Measurements from ENCODE around the gene METTL5. TPM values are rescaled to one million over a fixed set of nuclear protein-coding genes. Genes with fewer than 3 reads are reported as not detected.

The METTL5 gene
- total RNA-seq, 1 donor from 2014 or later, result 42.3 TPM

- no peak for DNase-seq (ENCODE audit: low spot score, unreplicated experiment)
- Mint-ChIP-seq H3K9me3 (ENCODE audit: low read depth) (no peaks in the 10 kb centered on the region), H3K4me1 (ENCODE audit: low read depth) (peaks cover 11% of the 10 kb centered on the region), H3K36me3 (ENCODE audit: insufficient read depth) (peaks cover 1% of the 10 kb centered on the region), H3K4me3 (ENCODE audit: low read depth) (no peak overlapping the region), H3K27me3 (no peaks in the 10 kb centered on the region), H3K27ac (no peak overlapping the region)
- no peak for TF ChIP-seq CTCF (IDR thresholded peaks at IDR 0.05; ENCODE audit: unreplicated experiment)
Observed at GRCh38 chr2:169796441-169796840, 28.3 kb downstream of the METTL5 start.

GRCh38 chr2:169795181-169795580, 29.5 kb downstream of the METTL5 start:
- Mint-ChIP-seq H3K27me3 (no peaks in the 10 kb centered on the region), H3K27ac (no peak overlapping the region), H3K9me3 (ENCODE audit: low read depth) (no peaks in the 10 kb centered on the region), H3K36me3 (ENCODE audit: insufficient read depth) (no peaks in the 10 kb centered on the region), H3K4me1 (ENCODE audit: low read depth) (peaks cover 8% of the 10 kb centered on the region), H3K4me3 (ENCODE audit: low read depth) (no peak overlapping the region)
- DNase-seq (ENCODE audit: low spot score, unreplicated experiment), result no peak
- no peak for TF ChIP-seq CTCF (IDR thresholded peaks at IDR 0.05; ENCODE audit: unreplicated experiment)

- Mint-ChIP-seq H3K27ac (no peak overlapping the region), H3K9me3 (ENCODE audit: low read depth) (no peaks in the 10 kb centered on the region), H3K4me3 (ENCODE audit: low read depth) (no peak overlapping the region), H3K36me3 (ENCODE audit: insufficient read depth) (no peaks in the 10 kb centered on the region), H3K27me3 (peaks cover 2% of the 10 kb centered on the region), H3K4me1 (ENCODE audit: low read depth) (peaks cover 2% of the 10 kb centered on the region)
- no peak for TF ChIP-seq CTCF (IDR thresholded peaks at IDR 0.05; ENCODE audit: unreplicated experiment)
- DNase-seq (ENCODE audit: low spot score, unreplicated experiment), result no peak
Observed at GRCh38 chr2:169790581-169790980, 34.1 kb downstream of the METTL5 start.

DNA sequence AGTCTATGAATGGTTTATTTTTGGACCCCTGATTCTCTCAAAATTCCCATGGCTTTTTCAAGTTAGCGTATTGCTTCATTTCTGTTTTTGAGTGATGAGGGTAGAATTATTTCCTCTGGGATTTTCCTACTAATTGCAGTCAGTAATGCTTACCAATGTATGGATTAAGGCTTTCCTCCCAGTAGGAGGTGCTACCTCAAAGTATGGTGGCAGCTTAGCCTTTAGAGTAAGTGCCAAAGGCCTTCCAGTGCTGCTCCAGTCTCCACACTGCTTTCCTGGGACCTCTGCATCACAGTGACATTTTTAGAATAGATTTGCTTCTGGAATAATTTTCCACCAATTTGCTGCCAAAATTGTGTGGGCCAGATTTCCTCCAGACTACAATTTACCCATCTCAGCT, 42.2 kb downstream of the METTL5 start:
- Mint-ChIP-seq H3K36me3 (ENCODE audit: insufficient read depth) (peaks cover 3% of the 10 kb centered on the region), H3K4me1 (ENCODE audit: low read depth) (no peaks in the 10 kb centered on the region), H3K9me3 (ENCODE audit: low read depth) (no peaks in the 10 kb centered on the region), H3K4me3 (ENCODE audit: low read depth) (no peak overlapping the region), H3K27ac (no peak overlapping the region), H3K27me3 (no peaks in the 10 kb centered on the region)
- TF ChIP-seq CTCF (IDR thresholded peaks at IDR 0.05; ENCODE audit: unreplicated experiment), result no peak
- no peak for DNase-seq (ENCODE audit: low spot score, unreplicated experiment)

- H3K36me3 Mint-ChIP-seq (ENCODE audit: insufficient read depth), result peaks cover 3% of the 10 kb centered on the region
- no peak for DNase-seq (ENCODE audit: low spot score, unreplicated experiment)
- no peak overlapping the region for H3K4me3 Mint-ChIP-seq (ENCODE audit: low read depth)
- TF ChIP-seq CTCF (IDR thresholded peaks at IDR 0.05; ENCODE audit: unreplicated experiment), result no peak
- H3K27me3 Mint-ChIP-seq, result no peaks in the 10 kb centered on the region
- no peaks in the 10 kb centered on the region for H3K4me1 Mint-ChIP-seq (ENCODE audit: low read depth)
- H3K9me3 Mint-ChIP-seq (ENCODE audit: low read depth), result no peaks in the 10 kb centered on the region
- no peak overlapping the region for H3K27ac Mint-ChIP-seq
Observed at GRCh38 chr2:169781249-169782013, 43.3 kb downstream of the METTL5 start.

All from progenitor cell of endocrine pancreas (in vitro differentiated cells).